Activated CD8-positive, alpha-beta memory T cell treated with anti-CD3 and anti-CD28 coated beads, Interleukin-2, amount 50 U/mL, for 48 hours (primary cell): Measurements from ENCODE around the gene TOGARAM2.
A peak's percentile ranks its signal among the peaks of the same experiment; 100 is the strongest.

ENCODE experiments used
- DNase-seq: peaks from one replicate; pipeline ENCODE4 v3.0.0-alpha.2; 2020

Gene TOGARAM2

DNA sequence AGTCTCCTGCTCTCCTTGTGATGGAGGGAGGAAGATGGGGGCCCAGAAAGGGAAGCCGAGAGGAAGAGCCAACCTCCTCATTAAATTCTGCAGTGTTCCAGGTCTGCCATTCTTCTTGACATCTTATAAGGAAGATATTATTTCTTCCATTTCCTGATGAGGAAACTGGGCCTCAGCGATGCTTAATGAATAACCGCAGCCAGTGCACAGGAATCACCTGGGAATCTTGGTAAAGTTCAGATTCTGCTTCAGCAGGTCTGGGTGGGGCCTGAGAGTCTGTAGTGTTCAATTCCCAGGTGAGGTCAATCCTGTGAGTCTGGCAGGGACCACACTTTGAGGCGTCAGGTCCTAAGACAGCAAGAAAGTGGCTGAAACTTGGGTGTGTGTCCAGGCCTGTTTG is 75.9 kb downstream of the TOGARAM2 start:
- DNase-seq = no peak

DNA sequence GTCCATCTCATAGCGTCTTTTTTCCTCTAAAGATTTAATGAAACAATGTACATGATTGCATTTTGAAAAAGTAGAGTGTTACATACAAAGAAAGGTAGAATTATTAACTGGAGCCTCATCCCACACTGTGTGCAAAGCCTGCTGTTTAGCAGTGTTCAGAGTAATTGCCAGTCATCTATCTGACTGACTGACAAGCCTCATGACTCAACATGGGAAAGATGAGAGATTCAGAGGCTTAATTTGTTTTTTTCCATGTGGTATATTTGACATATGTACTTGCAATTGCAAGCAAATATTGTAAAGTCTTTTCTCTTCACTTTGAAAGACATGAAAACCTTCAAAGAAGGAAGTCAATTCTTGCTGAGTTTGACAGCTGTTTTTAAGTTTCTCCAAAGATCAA is 78.5 kb downstream of the TOGARAM2 start:
- DNase-seq = no peak

DNA sequence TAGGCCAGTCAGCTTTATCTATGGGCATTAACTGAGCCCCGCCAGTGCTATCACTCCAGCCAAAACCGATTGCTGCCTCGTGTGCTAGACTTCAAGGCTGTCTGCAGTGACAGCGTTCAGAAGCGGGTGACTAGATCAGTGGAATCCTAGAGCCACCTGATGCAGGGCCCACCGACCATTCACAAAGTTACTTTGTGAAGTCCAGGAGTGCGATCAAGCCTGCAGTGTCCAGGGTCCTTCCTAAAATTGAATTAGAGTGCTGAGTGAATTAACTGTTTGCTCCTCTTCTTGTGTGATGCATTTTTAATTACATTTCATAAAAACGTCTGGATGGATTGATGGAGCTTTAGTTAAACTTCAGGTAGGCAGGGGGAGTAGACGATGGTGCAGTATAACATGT is 79.3 kb downstream of the TOGARAM2 start:
- DNase-seq = no peak

- no peak for DNase-seq
These were observed 80.1 kb downstream of the TOGARAM2 start for GRCh38 chr2:29061176-29061575.

GRCh38 chr2:29061616-29062015 is 80.5 kb downstream of the TOGARAM2 start:
- DNase-seq = no peak

- DNase-seq = no peak
These were observed 81.3 kb downstream of the TOGARAM2 start for GRCh38 chr2:29062371-29062770.

DNA sequence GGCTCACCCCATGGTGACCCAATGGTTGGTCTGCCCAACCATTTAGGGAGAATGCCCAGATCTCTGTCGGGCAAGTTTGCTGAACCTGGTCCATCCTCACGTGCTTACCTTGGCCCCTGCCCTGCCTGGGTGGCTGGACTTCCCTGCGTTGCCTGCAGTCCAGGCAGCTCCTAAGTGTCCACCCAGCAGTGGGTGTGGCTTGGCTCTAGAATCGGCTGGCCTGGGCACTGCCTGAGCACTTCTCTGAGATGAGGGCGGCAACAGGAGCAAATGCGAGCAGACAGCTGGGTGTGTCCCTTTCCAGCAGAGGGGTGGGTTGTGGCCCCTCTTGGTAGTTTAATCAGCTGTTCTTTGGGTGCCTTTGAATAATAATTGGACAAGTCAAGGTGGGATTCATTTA is 82.0 kb downstream of the TOGARAM2 start:
- no peak for DNase-seq

DNA sequence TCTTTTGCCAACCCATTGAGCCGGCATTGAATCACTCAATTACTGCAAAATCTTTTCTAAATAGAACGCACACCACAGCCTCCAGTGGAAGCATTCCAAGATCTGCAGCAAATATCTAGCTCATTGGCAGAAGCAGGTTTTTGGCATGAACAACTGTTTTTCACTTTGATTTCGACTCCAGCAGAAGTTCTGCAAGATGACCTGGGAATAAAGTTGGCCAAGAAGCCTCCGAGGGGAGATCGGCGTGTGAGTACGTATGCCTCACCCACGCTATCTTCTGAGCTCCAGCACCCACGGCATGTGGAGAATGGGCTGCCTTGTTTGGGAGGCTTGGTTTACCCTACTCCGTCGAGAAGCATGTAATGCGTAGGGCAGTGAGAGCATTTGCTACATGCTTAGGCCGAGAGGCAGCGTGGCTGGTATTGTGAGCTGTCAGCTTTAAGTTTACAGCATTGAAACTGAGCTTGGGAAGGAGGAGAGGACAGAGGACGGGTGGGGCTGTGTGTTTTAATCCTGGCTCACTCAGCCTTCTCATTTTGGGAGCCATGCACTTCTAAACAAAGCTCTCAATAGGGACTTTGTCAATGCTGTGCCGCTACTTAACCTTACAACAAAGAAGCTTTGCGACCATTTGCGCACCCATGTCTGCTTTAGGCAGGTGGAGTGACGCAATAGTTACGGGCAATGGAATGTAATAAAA is 82.7 kb downstream of the TOGARAM2 start:
- DNase-seq = peak; percentile 20

- DNase-seq = peak; percentile 4
These were observed 83.2 kb downstream of the TOGARAM2 start for GRCh38 chr2:29064346-29064715.

DNA sequence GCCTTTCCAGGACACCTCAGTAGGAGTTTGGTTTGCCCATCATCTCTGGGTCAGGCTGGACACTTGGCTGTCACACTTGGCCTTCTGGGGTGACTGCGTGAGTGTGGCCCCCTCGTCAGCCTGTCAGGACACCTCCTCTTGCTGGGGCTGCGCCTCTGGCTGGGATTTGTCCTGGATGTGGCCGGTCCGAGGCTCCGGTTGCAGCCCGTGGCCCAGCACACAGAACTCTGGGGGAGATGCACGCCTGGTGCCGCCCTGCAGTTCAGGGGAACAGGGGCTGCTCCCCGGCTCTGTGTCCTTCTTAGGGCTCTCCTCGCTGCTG is 83.6 kb downstream of the TOGARAM2 start:
- DNase-seq = peak; percentile 10

GRCh38 chr2:29065068-29065811 is 84.1 kb downstream of the TOGARAM2 start:
- DNase-seq = peak; percentile 22

DNA sequence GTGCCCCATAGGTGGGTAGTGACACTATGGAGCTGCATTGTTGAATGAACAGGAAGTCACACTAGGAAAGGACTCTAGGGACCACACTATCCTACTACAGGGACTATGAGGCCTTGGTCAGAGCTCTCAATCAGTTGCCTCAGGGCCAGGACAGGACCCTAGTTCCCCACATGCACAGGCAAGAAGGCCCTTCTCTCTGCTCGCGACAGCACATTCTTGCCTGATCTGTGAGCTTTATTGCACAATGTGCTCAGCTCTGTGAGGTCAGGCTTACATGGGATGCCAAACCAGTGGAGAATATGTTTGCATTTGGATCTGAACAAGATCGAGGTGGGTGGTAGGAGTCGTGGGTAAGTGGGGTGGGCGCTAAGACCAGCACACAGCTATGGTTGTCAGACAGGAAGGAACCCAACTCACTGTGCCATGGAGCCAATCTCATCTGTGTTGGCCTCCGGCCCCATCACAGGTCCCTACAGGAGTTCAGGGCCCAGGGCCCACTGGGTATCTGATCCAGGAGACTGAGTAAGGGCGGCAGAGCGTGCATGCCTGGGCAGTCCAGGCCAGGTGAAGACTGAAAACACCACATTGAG is 85.3 kb downstream of the TOGARAM2 start:
- no peak for DNase-seq

DNA sequence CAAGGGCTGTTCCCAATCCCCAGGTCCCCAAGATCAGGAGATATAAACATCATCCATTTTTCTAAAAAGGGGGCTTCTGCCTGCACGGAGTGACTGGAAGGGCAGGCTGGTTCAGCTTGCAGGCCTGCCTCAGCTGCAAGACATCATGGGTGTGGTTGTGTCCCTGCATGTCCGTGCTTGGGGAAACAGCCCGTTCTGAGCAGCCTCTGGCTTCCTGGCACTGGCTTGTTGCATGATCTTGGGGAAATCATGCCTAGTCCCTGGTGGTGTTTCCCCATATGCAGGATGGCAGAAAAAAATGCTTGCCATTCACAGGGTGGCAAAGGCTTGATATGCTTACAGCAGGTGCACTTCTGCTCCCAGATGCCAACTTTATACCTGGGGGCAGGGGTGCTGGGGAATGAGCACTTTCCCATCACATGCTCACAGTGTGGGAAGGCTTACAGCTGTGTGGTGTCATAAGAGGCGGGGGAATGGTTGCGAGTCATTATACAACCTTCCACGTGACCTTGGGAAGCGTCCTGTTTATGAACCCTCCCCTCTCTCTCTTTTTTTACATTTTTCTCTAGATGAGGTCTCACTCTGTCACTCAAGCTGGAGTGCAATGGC is 86.0 kb downstream of the TOGARAM2 start:
- peak; percentile 29 for DNase-seq

GRCh38 chr2:29068513-29068912 is 87.4 kb downstream of the TOGARAM2 start:
- DNase-seq = no peak

DNA sequence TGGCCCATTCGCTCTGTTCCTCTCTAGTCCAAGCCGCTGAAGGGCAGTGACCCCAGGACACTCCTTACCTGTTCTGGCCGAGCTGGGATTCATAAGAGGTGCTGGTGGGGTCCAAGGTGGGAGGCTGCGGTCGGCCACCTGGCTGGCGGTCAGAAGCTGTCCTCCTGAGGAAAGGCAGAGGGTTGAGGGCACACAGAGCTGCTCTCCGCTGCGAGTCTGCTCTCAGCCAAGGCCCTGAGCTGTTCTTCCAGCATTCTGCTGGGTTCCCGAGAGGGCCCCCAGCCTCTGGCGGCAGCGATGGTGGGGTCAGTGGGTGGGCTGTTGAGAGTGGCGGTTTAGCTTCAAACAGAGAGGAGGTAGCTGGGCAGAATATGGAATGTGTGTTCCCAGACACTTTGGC is 89.4 kb downstream of the TOGARAM2 start:
- no peak for DNase-seq

DNA sequence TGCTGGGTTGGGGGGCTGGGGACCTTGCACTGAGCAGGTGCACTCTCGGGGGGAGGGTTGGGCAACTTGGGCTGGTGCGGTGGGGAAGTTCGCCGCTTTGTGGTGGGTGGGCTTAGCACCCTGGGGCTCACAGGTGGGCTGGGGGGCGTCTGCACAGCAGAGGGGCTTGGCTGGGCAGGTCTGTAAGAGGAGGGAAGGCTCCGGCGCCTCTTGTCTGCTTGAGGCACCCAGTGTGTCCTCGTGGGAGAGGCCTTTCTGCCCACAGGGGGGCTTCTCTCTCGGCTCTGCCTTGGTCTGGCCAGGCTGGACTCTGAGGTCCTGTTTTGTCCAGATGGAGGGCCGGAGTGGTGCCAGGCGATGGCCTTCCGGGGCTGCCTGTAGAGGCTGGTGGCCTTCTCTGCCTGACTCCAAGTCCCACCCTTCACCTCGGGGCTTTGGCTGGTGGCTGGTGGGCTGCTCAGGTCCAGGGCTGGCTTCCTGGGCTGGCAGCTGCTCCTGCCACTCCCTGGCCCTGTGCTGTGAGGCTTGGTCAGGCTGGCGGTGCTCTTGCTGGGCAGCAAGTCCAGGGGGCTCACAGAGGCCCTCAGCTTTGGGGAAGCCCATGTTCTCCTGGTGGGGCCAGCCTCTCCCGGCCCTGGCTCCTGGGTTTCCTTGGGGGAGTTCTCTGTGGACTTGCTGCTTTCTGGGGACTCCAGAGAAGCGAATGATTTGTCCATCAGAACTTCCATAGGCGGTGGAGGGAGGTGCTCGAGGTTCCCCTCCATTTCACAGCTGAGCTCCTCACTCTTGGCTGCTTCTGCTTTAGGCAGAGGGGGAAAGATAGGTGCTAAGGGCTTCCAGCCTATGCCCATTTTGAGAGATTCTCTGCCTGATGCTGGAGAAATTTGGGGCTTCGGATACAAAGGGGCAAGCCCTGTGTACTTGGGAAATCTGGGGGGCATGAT is 90.2 kb downstream of the TOGARAM2 start:
- DNase-seq = no peak

GRCh38 chr2:29072251-29072650 is 91.2 kb downstream of the TOGARAM2 start:
- DNase-seq = no peak

- DNase-seq = peak; percentile 15
These were observed 92.0 kb downstream of the TOGARAM2 start for GRCh38 chr2:29072971-29073725.

DNA sequence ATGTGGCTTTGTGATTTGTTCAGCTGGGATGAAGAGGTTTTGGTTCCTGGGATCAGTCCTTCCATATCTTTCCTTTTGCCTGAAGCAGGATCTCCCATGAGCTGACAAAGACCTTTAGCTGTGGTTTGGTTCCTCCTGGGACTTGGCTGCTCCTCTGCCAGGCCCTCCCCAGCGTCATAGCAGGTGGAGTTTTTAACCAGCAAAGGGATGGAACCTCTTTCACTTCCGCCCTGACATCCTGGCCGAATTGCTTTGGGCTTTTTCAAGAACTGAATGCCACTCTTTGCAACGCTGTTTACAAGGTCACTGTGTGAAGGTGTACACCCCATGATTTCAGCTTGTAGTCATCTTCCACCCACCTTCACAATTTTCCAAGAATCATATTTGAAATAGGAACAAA is 92.8 kb downstream of the TOGARAM2 start:
- DNase-seq = no peak

DNA sequence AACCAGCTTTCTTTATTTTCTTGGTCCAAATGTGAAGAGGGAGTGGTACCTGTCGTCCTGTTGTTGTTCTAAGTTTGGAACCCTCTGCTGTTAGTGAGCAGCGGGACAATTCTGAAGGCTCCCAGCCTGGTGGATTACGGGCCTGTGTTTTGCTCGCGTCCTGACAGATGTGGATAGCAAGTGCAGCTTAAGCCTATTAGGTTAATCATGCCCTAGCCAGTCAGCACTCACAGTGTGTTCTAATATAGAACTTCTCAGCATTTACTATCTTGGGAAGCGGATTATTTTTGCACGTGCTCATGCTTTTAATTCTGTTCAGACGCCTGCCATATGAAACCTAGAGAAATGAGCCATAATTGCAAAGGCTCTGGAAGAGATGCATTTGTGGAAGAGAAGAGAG is 93.3 kb downstream of the TOGARAM2 start, which contains the start of gene PCARE:
Gene PCARE (minus strand): TSS at position 113 of the 400 bp plus-strand sequence. CDS start 262 bp downstream, outside the sequence.
- peak; percentile 36 for DNase-seq

DNA sequence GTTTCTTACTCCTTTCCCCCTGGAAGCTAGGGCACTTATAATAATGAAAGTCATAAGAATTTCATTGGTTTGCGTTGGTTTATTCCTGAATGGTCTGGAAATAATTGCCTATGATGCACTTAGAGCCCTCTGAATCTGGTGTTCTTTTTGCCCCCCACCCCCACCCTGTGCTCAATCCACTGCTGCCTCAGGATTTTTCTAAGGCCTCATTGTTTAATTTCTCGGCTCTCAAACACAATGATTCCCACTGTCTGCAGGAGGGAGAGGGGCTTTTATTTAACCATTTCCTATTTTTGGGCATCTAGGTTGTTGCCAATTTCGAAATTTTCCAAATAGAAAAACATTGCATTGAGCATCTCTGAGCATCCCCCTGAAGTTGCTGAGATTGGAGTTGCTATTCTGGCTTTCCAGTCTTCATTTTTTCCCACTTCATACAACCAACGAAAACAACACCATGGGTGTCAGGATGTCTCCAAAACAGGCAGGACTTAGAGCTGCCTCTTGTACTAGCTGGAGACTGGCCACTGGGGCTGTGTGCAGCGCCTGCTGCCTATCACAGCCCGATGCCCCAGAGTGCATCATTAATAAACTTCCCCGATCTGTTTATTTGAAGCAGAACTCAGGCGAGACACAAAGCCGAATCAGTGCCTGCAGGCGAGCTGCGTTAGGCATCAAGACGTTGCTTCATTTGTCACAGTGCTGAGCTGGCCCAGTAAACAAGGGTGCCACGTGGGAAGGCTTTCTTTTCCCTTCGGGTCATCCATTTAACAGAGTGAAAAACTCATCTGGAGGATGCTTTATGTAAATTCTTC is 95.0 kb downstream of the TOGARAM2 start:
- DNase-seq = no peak
